Uterus (tissue), 2 donors: ENCODE measurements around the gene DNM3.

Experiments used
- CTCF ChIP-seq, 4 experiments: fragments of 200-600 bp in 2 of 4; fragments of 450-650 bp in 2 of 4; sonication (generic) in 2 of 4; IDR thresholded peaks; one replicate each; pipeline ENCODE4 v1.5.1; 2016 to 2019; ENCODE audit warnings: antibody characterized with exemption in 4 of 4, mild to moderate bottlenecking in 2 of 4, moderate library complexity in 1 of 4
- POLR2A ChIP-seq, 2 donors: fragments of 450-650 bp; IDR thresholded peaks; one replicate each; pipeline ENCODE4 v1.6.1; 2016; ENCODE audit warnings: antibody characterized with exemption in 2 of 2, mild to moderate bottlenecking in 1 of 2, moderate library complexity in 1 of 2

- TF ChIP-seq CTCF (IDR thresholded peaks at IDR 0.05) = no peak
- TF ChIP-seq POLR2A (IDR thresholded peaks at IDR 0.05) = no peak
Observed at GRCh38 chr1:172410027-172410426, 568.7 kb downstream of the DNM3 start.
